Smooth muscle cell (in vitro differentiated cells): Measurements from ENCODE around the gene HIVEP3. TPM values are rescaled to one million over a fixed set of nuclear protein-coding genes. Genes with fewer than 3 reads are reported as not detected.

Experiments
- DNase-seq: peaks from one replicate; lab custom pipeline; 2025; ENCODE audit not compliant: unreplicated experiment; lab: John Stamatoyannopoulos, UW
- H2AFZ ChIP-seq: fragments of 200-600 bp; sonication (generic); 2 replicates; pipeline ENCODE4 v1.6.0; 2016; ENCODE audit warnings: antibody characterized with exemption, low read depth, mild to moderate bottlenecking
- H3F3A ChIP-seq: fragments of 200-600 bp; sonication (generic); 2 replicates; pipeline ENCODE4 v1.6.0; 2017; ENCODE audit warnings: antibody characterized with exemption, low read depth
- H3K27ac ChIP-seq: fragments of 200-600 bp; sonication (generic); 2 replicates; pipeline ENCODE4 v1.5.1; 2016; ENCODE audit warnings: low read depth, mild to moderate bottlenecking
- H3K27me3 ChIP-seq: fragments of 200-600 bp; sonication (generic); 2 replicates; pipeline ENCODE4 v1.6.1; 2016; ENCODE audit warnings: low read depth, mild to moderate bottlenecking
- H3K36me3 ChIP-seq: fragments of 200-600 bp; sonication (generic); 2 replicates; pipeline ENCODE4 v1.5.1; 2016; ENCODE audit warnings: low read depth
- H3K4me1 ChIP-seq: fragments of 200-600 bp; sonication (generic); 2 replicates; pipeline ENCODE4 v1.5.1; 2016; ENCODE audit warnings: low read depth
- H3K4me2 ChIP-seq: fragments of 200-600 bp; sonication (generic); 2 replicates; pipeline ENCODE4 v1.6.0; 2016; ENCODE audit warnings: mild to moderate bottlenecking
- H3K4me3 ChIP-seq: fragments of 200-600 bp; sonication (generic); 2 replicates; pipeline ENCODE4 v1.5.1; 2016; ENCODE audit warnings: mild to moderate bottlenecking
- H3K79me2 ChIP-seq: fragments of 200-600 bp; sonication (generic); 2 replicates; pipeline ENCODE4 v1.6.0; 2016; ENCODE audit warnings: low read depth, mild to moderate bottlenecking
- H3K9ac ChIP-seq: fragments of 200-600 bp; sonication (generic); 2 replicates; pipeline ENCODE4 v1.6.0; 2016; ENCODE audit warnings: low read depth
- H3K9me3 ChIP-seq: fragments of 200-600 bp; sonication (generic); replicated peaks from 2 replicates; pipeline ENCODE4 v1.5.1; 2016; ENCODE audit warnings: low read depth
- H4K20me1 ChIP-seq: fragments of 200-600 bp; sonication (generic); 2 replicates; pipeline ENCODE4 v1.6.0; 2016; ENCODE audit warnings: low read depth
- CTCF ChIP-seq: fragments of 200-600 bp; sonication (generic); IDR thresholded peaks from 2 replicates; pipeline ENCODE4 v1.5.1; 2017; ENCODE audit warnings: borderline replicate concordance, mild to moderate bottlenecking, antibody characterized with exemption; ENCODE audit not compliant: insufficient read depth, poor library complexity, severe bottlenecking
- WGBS: methylation state at CpG from one replicate; pipeline ENCODE4 v1.1.7; 2016; ENCODE audit warnings: low lambda C conversion rate; 5-methylcytosine and 5-hydroxymethylcytosine counted together
- polyA plus RNA-seq: library from polyadenylated mRNA; unstranded; fragments of >200 nt; fragmentation: Nextera tagmentation; extraction: Ambion mirVana; gene quantifications from 2 replicates; pipeline ENCODE4 v1.2.1, GENCODE V29; 2016
- total RNA-seq: library from RNA; depleted of rRNA; stranded (reverse); fragments of >200 nt; gene quantifications from 2 replicates; pipeline ENCODE4 v1.2.3, GENCODE V29; 2014

Gene HIVEP3
- total and polyA plus RNA-seq, 2 experiments from 2014 or later: 2.1 to 6.4 TPM

DNA sequence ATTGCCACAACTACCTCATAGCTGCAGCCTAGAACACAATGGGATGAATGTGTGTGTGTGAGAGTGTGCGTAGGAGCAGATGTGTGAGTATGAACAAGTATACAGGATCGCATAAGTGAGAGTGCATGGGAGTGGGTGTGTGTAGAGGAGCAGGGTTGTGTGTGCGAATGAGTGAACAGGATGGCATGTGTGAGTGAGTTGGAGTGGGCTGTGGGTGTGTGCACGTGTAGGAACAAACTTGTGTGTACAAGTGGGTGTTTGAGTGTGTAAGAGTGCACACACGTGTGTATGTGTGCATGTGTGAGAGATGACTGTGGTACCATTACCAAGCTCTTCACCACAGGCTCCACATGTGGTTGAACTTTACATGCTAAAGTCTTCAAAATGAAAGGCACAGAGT, 258.8 kb downstream of the HIVEP3 start:
- H3K27ac ChIP-seq: no peak overlapping the region
- peaks cover 4% of the 10 kb centered on the region for H3K4me1 ChIP-seq
- peaks cover 48% of the 10 kb centered on the region for H3K79me2 ChIP-seq
- no peaks in the 10 kb centered on the region for H3K9me3 ChIP-seq
- H3K4me2 ChIP-seq: peak overlapping the region; percentile 81
- no peaks in the 10 kb centered on the region for H3K27me3 ChIP-seq
- H3K4me3 ChIP-seq: no peak overlapping the region
- no peaks in the 10 kb centered on the region for H3K36me3 ChIP-seq
- WGBS: 92% methylated on average over 5 of the region's 5 CpGs
- TF ChIP-seq CTCF: no peak
- no peak overlapping the region for H2AFZ ChIP-seq
- H3K9ac ChIP-seq: no peak overlapping the region
- H3F3A ChIP-seq: peaks cover 4% of the 10 kb centered on the region
- peaks cover 49% of the 10 kb centered on the region for H4K20me1 ChIP-seq
- no peak for DNase-seq

- H3K9me3 ChIP-seq: no peaks in the 10 kb centered on the region
- no peaks in the 10 kb centered on the region for H3K27me3 ChIP-seq
- H3K27ac ChIP-seq: no peak overlapping the region
- H3F3A ChIP-seq: peaks cover 4% of the 10 kb centered on the region
- H3K4me2 ChIP-seq: peak overlapping the region; percentile 81
- no peak overlapping the region for H2AFZ ChIP-seq
- TF ChIP-seq CTCF: no peak
- WGBS: 52% methylated on average over 2 of the region's 2 CpGs
- no peaks in the 10 kb centered on the region for H3K36me3 ChIP-seq
- DNase-seq: no peak
- H3K9ac ChIP-seq: no peak overlapping the region
- H3K79me2 ChIP-seq: peaks cover 55% of the 10 kb centered on the region
- peaks cover 54% of the 10 kb centered on the region for H4K20me1 ChIP-seq
- H3K4me1 ChIP-seq: peaks cover 4% of the 10 kb centered on the region
- H3K4me3 ChIP-seq: no peak overlapping the region
Measured at GRCh38 chr1:41659159-41659495, 259.6 kb downstream of the HIVEP3 start.

- WGBS: 64% methylated on average over 12 of the region's 12 CpGs
- Histone ChIP-seq H3F3A (peaks cover 4% of the 10 kb centered on the region), H3K27me3 (no peaks in the 10 kb centered on the region), H3K9me3 (no peaks in the 10 kb centered on the region), H3K4me3 (no peak overlapping the region), H3K9ac (no peak overlapping the region), H3K27ac (no peak overlapping the region), H2AFZ (no peak overlapping the region), H4K20me1 (peaks cover 57% of the 10 kb centered on the region), H3K4me2 (peak overlapping the region; percentile 81), H3K79me2 (peaks cover 61% of the 10 kb centered on the region), H3K36me3 (no peaks in the 10 kb centered on the region), H3K4me1 (peaks cover 4% of the 10 kb centered on the region)
- DNase-seq: no peak
- TF ChIP-seq CTCF: no peak
Measured at GRCh38 chr1:41658431-41659158, 260.1 kb downstream of the HIVEP3 start.

- Histone ChIP-seq H2AFZ (no peak overlapping the region), H4K20me1 (peaks cover 57% of the 10 kb centered on the region), H3K27ac (no peak overlapping the region), H3K9ac (no peak overlapping the region), H3K27me3 (no peaks in the 10 kb centered on the region), H3K9me3 (no peaks in the 10 kb centered on the region), H3K4me1 (peaks cover 4% of the 10 kb centered on the region), H3K4me3 (no peak overlapping the region), H3K79me2 (peaks cover 69% of the 10 kb centered on the region), H3K36me3 (no peaks in the 10 kb centered on the region), H3K4me2 (no peak overlapping the region), H3F3A (no peaks in the 10 kb centered on the region)
- WGBS: 88% methylated on average over 7 of the region's 7 CpGs
- TF ChIP-seq CTCF: no peak
- DNase-seq: no peak
Measured at GRCh38 chr1:41657679-41658295, 260.9 kb downstream of the HIVEP3 start.
